SH-SY5Y (cell line): ENCODE results near the gene RNF6.

Experiments
- GATA2 ChIP-seq: IDR thresholded peaks from 2 replicates; pipeline ENCODE4 v1.6.1; 2011; ENCODE audit warnings: mild to moderate bottlenecking, low read depth, low read length
- GATA3 ChIP-seq: IDR thresholded peaks from 2 replicates; pipeline ENCODE4 v1.6.1; 2011; ENCODE audit warnings: low read depth, mild to moderate bottlenecking, low read length, moderate library complexity

DNA sequence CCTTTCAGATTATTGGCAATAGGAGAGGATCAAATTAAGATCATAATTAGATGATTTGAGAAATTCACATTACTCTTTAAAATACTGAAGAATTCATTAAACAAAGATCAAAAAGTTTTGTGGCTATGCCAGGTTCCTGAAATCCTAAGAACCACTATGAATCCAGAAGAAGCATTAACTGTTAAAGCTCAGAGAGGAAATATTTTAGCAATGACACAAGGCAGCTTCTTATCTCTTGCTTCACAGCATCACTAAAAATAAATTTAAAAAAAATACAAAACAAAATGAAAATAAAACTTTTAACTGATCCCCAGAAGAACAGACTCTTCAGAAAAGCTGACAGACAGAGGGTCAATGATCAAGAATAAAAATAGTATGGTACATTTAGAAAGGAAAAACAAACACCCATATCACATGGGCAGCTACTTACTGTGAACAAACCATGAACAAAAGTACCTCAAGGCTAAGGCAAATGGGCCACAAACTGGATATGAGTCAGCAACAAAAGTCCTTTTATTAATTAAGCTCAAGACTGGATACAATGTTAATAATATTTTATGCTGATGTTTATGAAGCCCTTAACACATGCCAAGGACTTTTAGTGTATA is 19.6 kb downstream of the RNF6 start:
- TF ChIP-seq GATA3 (no peak), GATA2 (no peak)
